Subcutaneous preadipocyte (primary cell): ENCODE results near the gene NHP2. TPM values are rescaled to one million over a fixed set of nuclear protein-coding genes. Genes with fewer than 3 reads are reported as not detected.

Experiments used
- total RNA-seq: library from RNA; depleted of rRNA; stranded (reverse); fragments of >200 nt; gene quantifications from 2 replicates; pipeline ENCODE4 v1.2.3, GENCODE V29; 2012

The NHP2 gene
- total RNA-seq: 144 and 148 TPM in 2 replicates

GRCh38 chr5:178153530-178154340 is at the start of gene NHP2:
Gene NHP2, minus strand, starts transcription at chr5:178153885. Its CDS starts 68 bp downstream, at chr5:178153817.

DNA sequence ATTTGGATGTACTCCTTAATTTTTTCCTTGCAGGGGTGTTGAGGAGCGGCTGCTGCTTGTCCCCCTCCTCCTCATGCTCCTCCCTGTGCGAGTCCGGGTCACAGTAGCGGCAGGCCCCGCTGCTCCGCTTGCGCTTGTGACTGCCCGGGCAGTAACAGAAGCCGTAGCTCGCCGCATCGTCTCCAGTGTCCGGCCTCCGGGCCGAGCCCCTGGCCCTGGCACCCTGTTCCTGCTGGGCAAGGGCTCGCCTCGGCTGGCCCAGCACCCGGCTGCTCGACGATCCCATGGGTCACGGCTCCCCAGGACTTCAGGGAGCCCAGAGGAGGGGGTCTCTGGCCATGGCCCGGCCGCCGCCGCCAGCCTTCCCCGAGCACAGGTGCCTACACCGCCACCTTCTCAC is 33.3 kb upstream of the NHP2 start, which contains the start of gene GMCL2:
GMCL2 (minus strand) TSS at position 358 of the 400 bp plus-strand sequence; CDS start at position 286, 72 bp downstream.

GRCh38 chr5:178130576-178131445 is 22.9 kb downstream of the NHP2 start, which contains the start of gene RMND5B:
Gene RMND5B, plus strand, starts transcription at chr5:178131014. Its CDS starts 7,106 bp downstream, at chr5:178138120.

DNA sequence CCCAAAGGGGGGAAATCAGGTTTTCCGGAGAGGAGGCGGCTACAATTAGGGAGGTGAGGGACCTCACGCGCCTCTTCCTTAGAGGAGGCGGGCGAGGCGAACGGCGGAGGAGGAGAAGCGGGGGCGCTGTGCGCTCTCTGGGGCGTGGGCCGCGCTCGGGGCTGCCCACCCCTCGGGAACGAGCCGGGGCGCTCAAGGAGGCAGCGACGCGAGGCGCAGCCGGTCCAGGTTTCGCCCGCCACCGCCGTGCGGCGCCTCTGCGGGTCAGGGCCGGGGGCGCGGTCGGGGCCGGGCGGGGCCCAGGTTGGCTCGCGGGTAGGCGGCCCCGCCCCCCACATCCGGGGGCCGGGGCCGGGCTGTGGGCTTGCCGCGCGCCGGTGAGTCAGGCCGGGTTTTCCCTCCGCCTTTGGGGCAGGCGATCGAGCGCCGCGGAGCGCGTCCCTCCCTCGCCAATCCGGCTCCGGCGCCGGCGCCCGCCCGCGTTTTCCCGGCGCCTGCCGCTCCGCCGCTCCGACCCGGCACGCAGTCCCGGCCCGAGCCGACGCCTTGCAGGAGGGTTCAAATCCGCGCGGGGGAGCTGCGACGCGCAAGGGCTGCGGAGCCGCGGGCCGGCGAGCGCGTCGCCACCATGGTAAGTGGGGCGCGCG is 40.4 kb downstream of the NHP2 start, which contains the start of gene N4BP3:
N4BP3 (plus strand) TSS at position 392 of the 647 bp plus-strand sequence. CDS start 6,052 bp downstream, outside the sequence.

Other genes starting within 250 kb of the NHP2 start
- gene PROP1, start 157.6 kb downstream of the NHP2 start, total RNA-seq: not detected in 2 replicates
- under 0.01 TPM in 2 replicates for gene N4BP3, start 40.4 kb downstream of the NHP2 start, total RNA-seq
- gene RMND5B, start 22.9 kb downstream of the NHP2 start, total RNA-seq: 13.2 and 19.9 TPM in 2 replicates
- gene GMCL2, start 33.5 kb upstream of the NHP2 start, total RNA-seq: not detected in 2 replicates
- gene HNRNPAB, start 50.6 kb upstream of the NHP2 start, total RNA-seq: 59.9 and 91.9 TPM in 2 replicates
- gene PHYKPL, start 78.9 kb upstream of the NHP2 start, total RNA-seq: 42.2 and 48.9 TPM in 2 replicates